GM12873 (cell line): ENCODE results near the gene PPM1B.

Experiments
- TF ChIP-seq, protein P1 (sequence below): IDR thresholded peaks from 2 replicates; pipeline ENCODE4 v1.5.1; 2012; ENCODE audit warnings: low read depth, mild to moderate bottlenecking, moderate library complexity, low read length, control low read depth; ENCODE audit not compliant: insufficient read depth; ENCODE audit errors: missing control alignments

The PPM1B gene

GRCh38 chr2:44139741-44140140 lies 28.9 kb upstream of the PPM1B start:
- TF ChIP-seq, protein P1, sequence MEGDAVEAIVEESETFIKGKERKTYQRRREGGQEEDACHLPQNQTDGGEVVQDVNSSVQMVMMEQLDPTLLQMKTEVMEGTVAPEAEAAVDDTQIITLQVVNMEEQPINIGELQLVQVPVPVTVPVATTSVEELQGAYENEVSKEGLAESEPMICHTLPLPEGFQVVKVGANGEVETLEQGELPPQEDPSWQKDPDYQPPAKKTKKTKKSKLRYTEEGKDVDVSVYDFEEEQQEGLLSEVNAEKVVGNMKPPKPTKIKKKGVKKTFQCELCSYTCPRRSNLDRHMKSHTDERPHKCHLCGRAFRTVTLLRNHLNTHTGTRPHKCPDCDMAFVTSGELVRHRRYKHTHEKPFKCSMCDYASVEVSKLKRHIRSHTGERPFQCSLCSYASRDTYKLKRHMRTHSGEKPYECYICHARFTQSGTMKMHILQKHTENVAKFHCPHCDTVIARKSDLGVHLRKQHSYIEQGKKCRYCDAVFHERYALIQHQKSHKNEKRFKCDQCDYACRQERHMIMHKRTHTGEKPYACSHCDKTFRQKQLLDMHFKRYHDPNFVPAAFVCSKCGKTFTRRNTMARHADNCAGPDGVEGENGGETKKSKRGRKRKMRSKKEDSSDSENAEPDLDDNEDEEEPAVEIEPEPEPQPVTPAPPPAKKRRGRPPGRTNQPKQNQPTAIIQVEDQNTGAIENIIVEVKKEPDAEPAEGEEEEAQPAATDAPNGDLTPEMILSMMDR: no peak

DNA sequence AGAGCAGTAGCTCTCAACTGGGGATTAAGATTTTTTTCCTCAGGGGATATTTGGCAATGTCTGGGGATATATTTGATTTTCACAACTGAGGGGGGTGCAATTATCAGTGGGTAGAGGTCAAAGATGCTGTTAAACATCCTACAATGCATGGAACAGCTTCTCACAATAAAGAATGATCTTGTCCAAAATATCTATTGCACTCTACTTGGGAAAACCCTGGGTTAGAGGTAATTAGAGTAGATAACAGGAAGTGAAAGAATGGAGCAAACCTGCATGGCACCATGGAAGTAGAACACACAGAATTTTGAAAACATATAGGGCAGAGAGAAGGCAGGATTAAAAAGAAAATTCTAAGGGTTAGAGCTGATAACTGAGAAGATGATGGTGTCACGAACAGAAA lies 26.4 kb upstream of the PPM1B start:
- TF ChIP-seq, protein P1: no peak

DNA sequence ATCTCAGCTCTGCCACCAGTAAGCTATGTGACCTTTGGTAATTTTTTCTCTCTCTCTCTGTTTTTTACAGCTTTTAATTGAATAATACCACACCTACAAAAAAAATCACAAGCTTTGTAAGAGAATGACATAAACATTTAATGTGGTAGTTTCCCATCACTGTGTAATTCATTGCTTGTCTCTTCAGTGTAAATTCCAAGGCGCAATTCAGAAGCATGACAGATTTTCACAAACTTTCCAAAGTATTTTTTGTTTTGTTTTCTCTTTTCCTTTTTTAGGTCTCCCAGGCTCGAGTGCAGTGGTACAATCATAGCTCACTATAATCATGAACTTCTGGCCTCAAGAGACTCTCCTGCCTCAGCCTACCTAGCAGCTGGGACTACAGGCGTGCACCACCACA lies 25.0 kb upstream of the PPM1B start:
- TF ChIP-seq, protein P1: no peak

DNA sequence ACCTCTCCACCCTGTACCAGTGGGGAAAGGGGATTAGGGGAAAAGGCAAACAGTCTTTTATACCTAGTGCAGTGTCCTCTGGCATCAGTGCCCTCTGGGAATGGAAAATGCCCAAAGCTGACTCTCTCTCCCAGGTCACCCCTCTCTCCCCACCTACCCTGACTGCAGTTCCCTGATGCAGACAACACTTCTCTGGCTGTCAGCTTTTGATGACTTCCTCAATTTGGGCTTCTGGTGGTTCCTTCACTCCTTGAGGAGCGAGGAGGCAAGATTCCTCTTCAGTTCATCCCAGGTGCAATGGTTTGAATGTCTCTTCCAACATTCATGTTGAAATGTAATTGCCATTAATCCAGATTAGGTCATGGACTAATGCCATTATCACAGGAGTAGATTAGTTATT lies 19.7 kb upstream of the PPM1B start:
- TF ChIP-seq, protein P1: no peak

DNA sequence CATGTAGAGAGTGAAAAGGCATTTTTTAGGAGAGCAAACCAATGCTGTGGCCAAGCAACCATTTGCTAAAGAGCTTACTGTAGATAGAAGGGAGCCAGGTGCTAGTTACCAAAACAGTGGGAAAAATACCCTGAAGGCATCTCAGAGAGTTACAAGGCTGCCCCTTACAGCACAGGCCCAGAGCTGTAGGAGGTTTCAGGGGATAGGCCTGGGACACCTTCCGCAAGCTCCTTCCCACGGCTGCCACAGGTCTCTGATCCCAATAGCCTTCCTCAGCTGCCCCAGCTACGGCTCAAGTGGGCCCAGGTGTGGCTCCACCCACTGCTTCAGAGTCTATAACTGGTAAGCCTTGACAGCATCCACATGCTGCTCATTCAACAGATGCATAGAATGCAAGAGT lies 18.2 kb upstream of the PPM1B start:
- TF ChIP-seq, protein P1: no peak

GRCh38 chr2:44152865-44153669 lies 15.6 kb upstream of the PPM1B start:
- TF ChIP-seq, protein P1: no peak

- TF ChIP-seq, protein P1: no peak
Observed at GRCh38 chr2:44155666-44156446, 12.8 kb upstream of the PPM1B start.
